ENCODE measurements around the gene ADAMTS4.

ADAMTS4 gene

GRCh38 chr1:161172776-161173376, 26.0 kb downstream of the ADAMTS4 start:
- no peak overlapping the region for H3K23ac ChIP-seq (ENCODE audit: low read length)
- H3K27ac ChIP-seq (ENCODE audit: low read depth, low read length) = no peak overlapping the region
- no peak overlapping the region for H2BK5ac ChIP-seq (ENCODE audit: low read depth, low read length, poor library complexity)
- no peak overlapping the region for H3K4me2 ChIP-seq (ENCODE audit: low read length)
- no peak overlapping the region for H4K12ac ChIP-seq (ENCODE audit: low read depth, low read length)
- no peak overlapping the region for H4K8ac ChIP-seq (ENCODE audit: low read depth, low read length)
- H3K9me3 ChIP-seq (ENCODE audit: insufficient read depth, low read depth, low read length) = peaks cover 2% of the 10 kb centered on the region
- no peaks in the 10 kb centered on the region for H3K27me3 ChIP-seq (ENCODE audit: insufficient read depth, low read length)
- no peak overlapping the region for H2BK12ac ChIP-seq (ENCODE audit: low read length)
- peaks cover 6 to 8% of the 10 kb centered on the region in 2 experiments for H3K4me1 ChIP-seq (ENCODE audit: control insufficient read depth in 1 of 2, insufficient read depth in 2 of 2, low read length in 2 of 2)
- peak in 1 of 2 donors; percentile 56 for DNase-seq
- no peak overlapping the region for H3K9ac ChIP-seq (ENCODE audit: low read length)
- peaks cover 8% of the 10 kb centered on the region for H3K79me2 ChIP-seq (ENCODE audit: control insufficient read depth, insufficient read depth, low read length, poor library complexity)
- no peak overlapping the region for H2AK5ac ChIP-seq (ENCODE audit: low read length)
- H3K4ac ChIP-seq (ENCODE audit: low read depth, low read length) = no peak overlapping the region
- no CpG with 5 or more reads among the region's 4 CpGs for WGBS (ENCODE audit: extremely low coverage, insufficient coverage, insufficient read length)
- no peak overlapping the region for H4K91ac ChIP-seq (ENCODE audit: low read depth, low read length)
- H2BK120ac ChIP-seq (ENCODE audit: insufficient read depth, low read length, poor library complexity) = no peak overlapping the region
- peaks cover 8% of the 10 kb centered on the region for H3K79me1 ChIP-seq (ENCODE audit: low read length)
- no peak overlapping the region for H3K4me3 ChIP-seq (ENCODE audit: low read depth, low read length)
- H2AFZ ChIP-seq (ENCODE audit: insufficient read depth, low read length, poor library complexity) = no peak overlapping the region
- no peak overlapping the region for H3K18ac ChIP-seq (ENCODE audit: low read length)
- H3K36me3 ChIP-seq (ENCODE audit: control insufficient read depth in 1 of 2, insufficient read depth in 2 of 2, low read length in 2 of 2) = peaks cover 38 to 51% of the 10 kb centered on the region in 2 experiments
- no peak overlapping the region for H3K14ac ChIP-seq (ENCODE audit: low read length)

- H3K9me3 ChIP-seq (ENCODE audit: insufficient read depth, low read depth, low read length) = peaks cover 2% of the 10 kb centered on the region
- H2AFZ ChIP-seq (ENCODE audit: insufficient read depth, low read length, poor library complexity) = no peak overlapping the region
- H2BK120ac ChIP-seq (ENCODE audit: insufficient read depth, low read length, poor library complexity) = no peak overlapping the region
- H3K18ac ChIP-seq (ENCODE audit: low read length) = no peak overlapping the region
- H2BK5ac ChIP-seq (ENCODE audit: low read depth, low read length, poor library complexity) = no peak overlapping the region
- no peak overlapping the region for H3K4me2 ChIP-seq (ENCODE audit: low read length)
- H3K27ac ChIP-seq (ENCODE audit: low read depth, low read length) = no peak overlapping the region
- no peak overlapping the region for H3K4ac ChIP-seq (ENCODE audit: low read depth, low read length)
- no peak for DNase-seq
- H4K8ac ChIP-seq (ENCODE audit: low read depth, low read length) = no peak overlapping the region
- no peak overlapping the region for H3K14ac ChIP-seq (ENCODE audit: low read length)
- H3K79me2 ChIP-seq (ENCODE audit: control insufficient read depth, insufficient read depth, low read length, poor library complexity) = peaks cover 6% of the 10 kb centered on the region
- no peak overlapping the region for H4K12ac ChIP-seq (ENCODE audit: low read depth, low read length)
- WGBS (ENCODE audit: extremely low coverage, insufficient coverage, insufficient read length) = no CpG with 5 or more reads among the region's 1 CpG
- peaks cover 4 to 6% of the 10 kb centered on the region in 2 experiments for H3K4me1 ChIP-seq (ENCODE audit: control insufficient read depth in 1 of 2, insufficient read depth in 2 of 2, low read length in 2 of 2)
- no peaks in the 10 kb centered on the region for H3K27me3 ChIP-seq (ENCODE audit: insufficient read depth, low read length)
- no peak overlapping the region for H3K4me3 ChIP-seq (ENCODE audit: low read depth, low read length)
- no peak overlapping the region for H3K9ac ChIP-seq (ENCODE audit: low read length)
- no peak overlapping the region for H2AK5ac ChIP-seq (ENCODE audit: low read length)
- no peak overlapping the region for H3K23ac ChIP-seq (ENCODE audit: low read length)
- peaks cover 4% of the 10 kb centered on the region for H3K79me1 ChIP-seq (ENCODE audit: low read length)
- no peak overlapping the region for H4K91ac ChIP-seq (ENCODE audit: low read depth, low read length)
- H2BK12ac ChIP-seq (ENCODE audit: low read length) = no peak overlapping the region
- H3K36me3 ChIP-seq (ENCODE audit: control insufficient read depth in 1 of 2, insufficient read depth in 2 of 2, low read length in 2 of 2) = peaks cover 38 to 51% of the 10 kb centered on the region in 2 experiments
Observed at GRCh38 chr1:161172349-161172748, 26.5 kb downstream of the ADAMTS4 start.

- Histone ChIP-seq H3K18ac (ENCODE audit: low read length) (no peak overlapping the region), H3K27me3 (ENCODE audit: insufficient read depth, low read length) (no peaks in the 10 kb centered on the region), H3K4me2 (ENCODE audit: low read length) (no peak overlapping the region), H4K91ac (ENCODE audit: low read depth, low read length) (no peak overlapping the region), H4K8ac (ENCODE audit: low read depth, low read length) (no peak overlapping the region), H3K23ac (ENCODE audit: low read length) (no peak overlapping the region), H2BK12ac (ENCODE audit: low read length) (no peak overlapping the region), H2AFZ (ENCODE audit: insufficient read depth, low read length, poor library complexity) (no peak overlapping the region), H3K14ac (ENCODE audit: low read length) (no peak overlapping the region), H3K79me1 (ENCODE audit: low read length) (no peaks in the 10 kb centered on the region), H2BK5ac (ENCODE audit: low read depth, low read length, poor library complexity) (no peak overlapping the region), H3K9ac (ENCODE audit: low read length) (no peak overlapping the region), H3K4me1 (ENCODE audit: control insufficient read depth in 1 of 2, insufficient read depth in 2 of 2, low read length in 2 of 2) (peaks cover 9 to 10% of the 10 kb centered on the region in 2 experiments), H3K79me2 (ENCODE audit: control insufficient read depth, insufficient read depth, low read length, poor library complexity) (peaks cover 2% of the 10 kb centered on the region), H3K27ac (ENCODE audit: low read depth, low read length) (no peak overlapping the region), H2AK5ac (ENCODE audit: low read length) (no peak overlapping the region), H3K4me3 (ENCODE audit: low read depth, low read length) (no peak overlapping the region), H3K9me3 (ENCODE audit: insufficient read depth, low read depth, low read length) (peaks cover 2% of the 10 kb centered on the region), H3K4ac (ENCODE audit: low read depth, low read length) (no peak overlapping the region), H2BK120ac (ENCODE audit: insufficient read depth, low read length, poor library complexity) (no peak overlapping the region), H4K12ac (ENCODE audit: low read depth, low read length) (no peak overlapping the region), H3K36me3 (ENCODE audit: control insufficient read depth in 1 of 2, insufficient read depth in 2 of 2, low read length in 2 of 2) (peaks cover 38 to 51% of the 10 kb centered on the region in 2 experiments)
- DNase-seq = no peak
- no CpG with 5 or more reads among the region's 12 CpGs for WGBS (ENCODE audit: extremely low coverage, insufficient coverage, insufficient read length)
Observed at GRCh38 chr1:161171696-161172095, 27.2 kb downstream of the ADAMTS4 start.

- H3K9ac ChIP-seq (ENCODE audit: low read length) = no peak overlapping the region
- H3K4me1 ChIP-seq (ENCODE audit: control insufficient read depth in 1 of 2, insufficient read depth in 2 of 2, low read length in 2 of 2) = peaks cover 5 to 6% of the 10 kb centered on the region in 2 experiments
- H3K4me2 ChIP-seq (ENCODE audit: low read length) = no peak overlapping the region
- no peak overlapping the region for H4K12ac ChIP-seq (ENCODE audit: low read depth, low read length)
- H2BK120ac ChIP-seq (ENCODE audit: insufficient read depth, low read length, poor library complexity) = no peak overlapping the region
- no peak overlapping the region for H2AK5ac ChIP-seq (ENCODE audit: low read length)
- no peak overlapping the region for H3K14ac ChIP-seq (ENCODE audit: low read length)
- DNase-seq = no peak
- H3K27me3 ChIP-seq (ENCODE audit: insufficient read depth, low read length) = no peaks in the 10 kb centered on the region
- H3K9me3 ChIP-seq (ENCODE audit: insufficient read depth, low read depth, low read length) = peaks cover 2% of the 10 kb centered on the region
- H3K27ac ChIP-seq (ENCODE audit: low read depth, low read length) = no peak overlapping the region
- H3K79me2 ChIP-seq (ENCODE audit: control insufficient read depth, insufficient read depth, low read length, poor library complexity) = no peaks in the 10 kb centered on the region
- no peak overlapping the region for H3K23ac ChIP-seq (ENCODE audit: low read length)
- H3K4ac ChIP-seq (ENCODE audit: low read depth, low read length) = no peak overlapping the region
- peaks cover 38 to 51% of the 10 kb centered on the region in 2 experiments for H3K36me3 ChIP-seq (ENCODE audit: control insufficient read depth in 1 of 2, insufficient read depth in 2 of 2, low read length in 2 of 2)
- no peak overlapping the region for H2AFZ ChIP-seq (ENCODE audit: insufficient read depth, low read length, poor library complexity)
- no peak overlapping the region for H2BK12ac ChIP-seq (ENCODE audit: low read length)
- H4K8ac ChIP-seq (ENCODE audit: low read depth, low read length) = no peak overlapping the region
- H4K91ac ChIP-seq (ENCODE audit: low read depth, low read length) = no peak overlapping the region
- H3K4me3 ChIP-seq (ENCODE audit: low read depth, low read length) = no peak overlapping the region
- no CpG with 5 or more reads among the region's 5 CpGs for whole genome bisulfite sequencing (ENCODE audit: extremely low coverage, insufficient coverage, insufficient read length)
- H3K79me1 ChIP-seq (ENCODE audit: low read length) = no peaks in the 10 kb centered on the region
- H3K18ac ChIP-seq (ENCODE audit: low read length) = no peak overlapping the region
- no peak overlapping the region for H2BK5ac ChIP-seq (ENCODE audit: low read depth, low read length, poor library complexity)
Observed at GRCh38 chr1:161171191-161171590, 27.7 kb downstream of the ADAMTS4 start.
